Erythroblast (primary cell): Measurements from ENCODE around the gene EXOC2.

Experiments used
- GATA1 ChIP-seq: IDR thresholded peaks from 2 replicates; pipeline ENCODE4 v1.6.1; 2011; ENCODE audit warnings: low read depth, mild to moderate bottlenecking, control low read depth, low read length, moderate library complexity
- POLR2A ChIP-seq: IDR thresholded peaks from 2 replicates; pipeline ENCODE4 v1.6.1; 2011; ENCODE audit warnings: mild to moderate bottlenecking, low read length

DNA sequence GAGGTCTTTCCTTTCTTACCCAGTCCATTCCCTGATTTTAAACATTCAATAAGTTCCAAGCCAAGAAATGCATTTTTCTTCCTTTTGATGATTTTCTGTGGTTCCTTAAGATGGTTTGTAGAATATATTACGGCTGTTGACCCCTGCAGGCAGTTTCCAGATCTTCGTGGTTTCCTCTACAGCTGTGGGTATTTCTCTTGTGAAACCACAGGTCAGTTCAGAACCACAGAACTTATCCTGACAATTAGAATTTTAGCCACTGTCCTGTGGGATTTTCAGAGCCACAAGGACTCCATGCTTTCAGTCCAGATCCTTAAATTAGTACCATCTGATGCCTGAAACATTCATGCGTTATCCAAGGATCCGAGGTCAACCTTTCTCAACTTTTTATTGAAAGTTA, 29.7 kb upstream of the EXOC2 start:
- TF ChIP-seq POLR2A = no peak
- TF ChIP-seq GATA1 = no peak
